Measurements from ENCODE around the gene THBD. TPM values are rescaled to one million over a fixed set of nuclear protein-coding genes. Genes with fewer than 3 reads are reported as not detected.
A peak's percentile ranks its signal among the peaks of the same experiment; 100 is the strongest.

Gene THBD
- total and polyA plus RNA-seq, 9 of the 15 experiments (the other 6 are each of a cell fraction or from before 2014, with no cell fraction given), result 0.07 to 0.49 (median 0.33) TPM

GRCh38 chr20:23096097-23096496 lies 46.6 kb upstream of the THBD start (continued):
- no peak for TF ChIP-seq THRB (CRISPR knock-in tag; conservative IDR thresholded peaks at IDR 0.05)
- no peak for TF ChIP-seq ILK (tag; IDR thresholded peaks at IDR 0.05; ENCODE audit: borderline replicate concordance, low read depth)
- no peak for TF ChIP-seq CBX2 (IDR thresholded peaks at IDR 0.05; ENCODE audit: insufficient read depth, low read length, poor library complexity, severe bottlenecking)

- Histone ChIP-seq H3K9me3 (replicated peaks; ENCODE audit: control insufficient read depth, insufficient read depth, low read depth, low read length) (no peaks in the 10 kb centered on the region), H3K27me3 (ENCODE audit: control insufficient read depth in 2 of 2, insufficient read depth in 2 of 2, low read length in 2 of 2) (no peaks in the 10 kb centered on the region), H3K4me2 (ENCODE audit: insufficient read depth, low read length) (no peak overlapping the region), H3K4me3 (no peak overlapping the region), H4K20me1 (replicated peaks; ENCODE audit: control insufficient read depth, insufficient read depth, low read length) (no peaks in the 10 kb centered on the region), H3K36me3 (ENCODE audit: control insufficient read depth, insufficient read depth, low read length) (no peaks in the 10 kb centered on the region), H3K9me1 (ENCODE audit: control insufficient read depth, insufficient read depth, low read length) (no peaks in the 10 kb centered on the region), H3K4me1 (replicated peaks in 1 of 2; ENCODE audit: control insufficient read depth in 2 of 2, insufficient read depth in 2 of 2, low read length in 2 of 2) (peaks cover 17 to 21% of the 10 kb centered on the region in 2 experiments), H2AFZ (ENCODE audit: low read depth, low read length) (no peak overlapping the region), H3K79me2 (ENCODE audit: control insufficient read depth, insufficient read depth, low read length) (no peaks in the 10 kb centered on the region), H3K27ac (ENCODE audit: extremely low read depth, low read depth, low read length) (no peak overlapping the region), H3K9ac (ENCODE audit: insufficient read depth in 1 of 2, low read depth in 2 of 2, low read length in 2 of 2) (no peak overlapping the region)
- no TSS peak for BruUV-seq (replicated peaks)
- ATAC-seq (no peak), DNase-seq (ENCODE audit: extremely low read depth in 1 of 4, low spot score in 3 of 4) (no peak), FAIRE-seq (no peak)
- ChIA-PET POLR2A (interaction anchor here (1.8 to 2.1 kb wide), 2 partner anchors 15 to 37 kb away, joined by 5 to 8 read pairs; no protein-coding TSS in a partner anchor), CTCF (ENCODE audit: low intra/inter-chr PET ratio) (no interaction called here)
- in situ Hi-C loops (cut with MboI), result no loop called here
- peak; percentile 28; the same call in 1 of the 2 replicates for TF ChIP-seq NFIC (IDR thresholded peaks at IDR 0.05)
- TF ChIP-seq ZNF668 (CRISPR knock-in tag; IDR thresholded peaks at IDR 0.05), result no peak
- intact Hi-C loops (cut with micrococcal nuclease), result no loop called here
- 52% methylated on average over 2 of the region's 3 CpGs for WGBS (ENCODE audit: insufficient coverage, low coverage, missing lambda C conversion rate)
These were observed 46.0 kb upstream of the THBD start for GRCh38 chr20:23095499-23095898.
